ENCODE data around the gene SCIN. TPM values are rescaled to one million over a fixed set of nuclear protein-coding genes. Genes with fewer than 3 reads are reported as not detected.

The SCIN gene
- polyA plus RNA-seq, 1 of the 3 experiments (the other 2 are of a cell fraction), result 0.02 TPM

GRCh38 chr7:12686891-12687717 is 116.6 kb downstream of the SCIN start, which contains the start of gene ARL4A:
ARL4A (plus strand) TSS chr7:12687633; CDS start chr7:12688255, 622 bp downstream.
- DNase-seq, result peak; percentile 98
- Histone ChIP-seq H3K27me3 (ENCODE audit: insufficient read depth) (no peaks in the 10 kb centered on the region), H2AFZ (ENCODE audit: low read depth) (peak within 1 kb of the TSS; percentile 96), H3K36me3 (replicated peaks in 1 of 2; ENCODE audit: control insufficient read depth in 1 of 2, insufficient read depth in 2 of 2, low read length in 1 of 2) (peaks cover 0 to 10% of the 10 kb centered on the region in 2 experiments), H3K27ac (ENCODE audit: low read depth in 2 of 2, low read length in 1 of 2) (peak within 1 kb of the TSS; percentile 72 to 86), H3K4me1 (ENCODE audit: control insufficient read depth in 1 of 2, insufficient read depth in 2 of 2, low read depth in 1 of 2, low read length in 1 of 2) (peaks cover 12 to 13% of the 10 kb centered on the region in 2 experiments; a peak in 3 of 4 replicates), H3K79me2 (ENCODE audit: insufficient read depth) (peaks cover 45% of the 10 kb centered on the region), H3K4me3 (ENCODE audit: low read depth in 2 of 2, low read length in 1 of 2) (peak within 1 kb of the TSS; percentile 92 to 93), H4K20me1 (ENCODE audit: insufficient read depth) (no peaks in the 10 kb centered on the region), H3K9me2 (no peaks in the 10 kb centered on the region), H3F3A (replicated peaks; ENCODE audit: insufficient read depth) (no peaks in the 10 kb centered on the region), H3K4me2 (peak within 1 kb of the TSS; percentile 73), H3K9me3 (no peaks in the 10 kb centered on the region), H3K9ac (peak within 1 kb of the TSS; percentile 92)
- WGBS (ENCODE audit: low lambda C conversion rate), result under 1% methylated on average over 49 of the region's 73 CpGs
- CTCF ChIA-PET, result interaction anchor here (0.6 to 4.3 kb wide), 65 partner anchors 12 to 1064 kb away, joined by 3 to 71 read pairs (median 4); partner anchors contain the start of gene SCIN
- POLR2A ChIA-PET, result no interaction called here
- TF ChIP-seq POLR2AphosphoS5 (IDR thresholded peaks at IDR 0.05; ENCODE audit: low read depth, low read length) (peak; percentile 96), ELF1 (IDR thresholded peaks at IDR 0.05) (no peak), REST (IDR thresholded peaks at IDR 0.05; ENCODE audit: low read depth, low read length) (peak; percentile 57; the same call in 1 of the 2 replicates), USF2 (IDR thresholded peaks at IDR 0.05; ENCODE audit: borderline replicate concordance, low read depth, low read length) (no peak), MXI1 (IDR thresholded peaks at IDR 0.05; ENCODE audit: low read depth, low read length) (peak; percentile 74), NFIC (IDR thresholded peaks at IDR 0.05; ENCODE audit: borderline replicate concordance) (peak; percentile 73), GABPA (IDR thresholded peaks at IDR 0.05; ENCODE audit: low read depth) (no peak), SMC3 (IDR thresholded peaks at IDR 0.05; ENCODE audit: low read depth, low read length) (peak; percentile 58), JUND (IDR thresholded peaks at IDR 0.05) (no peak), MEF2A (IDR thresholded peaks at IDR 0.05; ENCODE audit: borderline replicate concordance, low read depth) (no peak), YY1 (IDR thresholded peaks at IDR 0.05; ENCODE audit: low read depth) (peak; percentile 49; the same call in 1 of the 2 replicates), RXRA (IDR thresholded peaks at IDR 0.05; ENCODE audit: borderline replicate concordance, low read depth) (no peak), FOXM1 (IDR thresholded peaks at IDR 0.05; ENCODE audit: low read depth) (no peak), FOSL2 (IDR thresholded peaks at IDR 0.05; ENCODE audit: borderline replicate concordance, low read depth) (no peak), USF1 (IDR thresholded peaks at IDR 0.05; ENCODE audit: borderline replicate concordance, low read depth) (no peak), CTCF (IDR thresholded peaks at IDR 0.05) (peak; percentile 33), CHD2 (IDR thresholded peaks at IDR 0.05; ENCODE audit: low read length, partially characterized antibody) (peak; percentile 82), GATA2 (CRISPR knock-in tag; IDR thresholded peaks at IDR 0.05) (0 out of 2 replicates have a peak, but pooled peaks have one; percentile 6), RCOR1 (IDR thresholded peaks at IDR 0.05; ENCODE audit: low read length) (no peak), TEAD4 (IDR thresholded peaks at IDR 0.05; ENCODE audit: borderline replicate concordance, insufficient read depth) (no peak), ZBTB33 (IDR thresholded peaks at IDR 0.05; ENCODE audit: borderline replicate concordance, low read depth) (no peak), TAF1 (IDR thresholded peaks at IDR 0.05; ENCODE audit: borderline replicate concordance, low read depth, low read length) (peak; percentile 99), SIN3A (IDR thresholded peaks at IDR 0.05; ENCODE audit: borderline replicate concordance, low read depth, low read length) (peak; percentile 83; the same call in 1 of the 2 replicates)

Measured in SK-N-SH (cell line).